ENCODE data around the gene VIPR2. TPM values are rescaled to one million over a fixed set of nuclear protein-coding genes. Genes with fewer than 3 reads are reported as not detected.

Gene VIPR2
- total RNA-seq, 4 donors from 2014 or later: 1.8 to 3.7 (median 2.7) TPM

GRCh38 chr7:159061674-159062212 is 82.9 kb downstream of the VIPR2 start:
- in situ Hi-C loops (cut with MboI; ENCODE audit: low pct_ligation_motif_present in 1 of 4, low pct_unique_long_range_greater_than_20kb in 1 of 4, low sequenced_read_pairs in 3 of 4) (no loop called here), intact Hi-C loops (cut with DNase I; ENCODE audit: low total_unique reads) (no loop called here)
- DNase-seq: no peak
- Histone ChIP-seq H3K27me3 (no peaks in the 10 kb centered on the region), H3K9me3 (no peaks in the 10 kb centered on the region), H3K27ac (no peak overlapping the region), H3K36me3 (no peaks in the 10 kb centered on the region), H3K4me1 (no peaks in the 10 kb centered on the region), H3K4me3 (no peak overlapping the region)
- WGBS, 2 donors (ENCODE audit: low coverage in 1 of 2): 41 to 74% methylated on average over 11 to 44 of the region's 44 CpGs
- TF ChIP-seq CTCF (IDR thresholded peaks at IDR 0.05) (no peak), POLR2AphosphoS5 (IDR thresholded peaks at IDR 0.05) (no peak), POLR2A (IDR thresholded peaks at IDR 0.05) (no peak), EP300 (IDR thresholded peaks at IDR 0.05; ENCODE audit: low read depth) (no peak)

- 83 to 85% methylated on average over 4 of the region's 4 CpGs for WGBS, 2 donors (ENCODE audit: low coverage in 1 of 2)
- H3K27ac ChIP-seq: no peak overlapping the region
- in situ Hi-C loops (cut with MboI; ENCODE audit: low pct_ligation_motif_present in 1 of 4, low pct_unique_long_range_greater_than_20kb in 1 of 4, low sequenced_read_pairs in 3 of 4): no loop called here
- H3K27me3 ChIP-seq: no peaks in the 10 kb centered on the region
- DNase-seq: no peak
- no peaks in the 10 kb centered on the region for H3K4me1 ChIP-seq
- no peaks in the 10 kb centered on the region for H3K9me3 ChIP-seq
- intact Hi-C loops (cut with DNase I; ENCODE audit: low total_unique reads): no loop called here
- no peaks in the 10 kb centered on the region for H3K36me3 ChIP-seq
- TF ChIP-seq CTCF (IDR thresholded peaks at IDR 0.05) (no peak), POLR2A (IDR thresholded peaks at IDR 0.05) (no peak), POLR2AphosphoS5 (IDR thresholded peaks at IDR 0.05) (no peak), EP300 (IDR thresholded peaks at IDR 0.05; ENCODE audit: low read depth) (no peak)
- no peak overlapping the region for H3K4me3 ChIP-seq
These were observed 83.5 kb downstream of the VIPR2 start for GRCh38 chr7:159061209-159061608.

GRCh38 chr7:159060440-159060839 is 84.2 kb downstream of the VIPR2 start:
- TF ChIP-seq POLR2A (IDR thresholded peaks at IDR 0.05) (no peak), POLR2AphosphoS5 (IDR thresholded peaks at IDR 0.05) (no peak), CTCF (IDR thresholded peaks at IDR 0.05) (no peak), EP300 (IDR thresholded peaks at IDR 0.05; ENCODE audit: low read depth) (no peak)
- H3K9me3 ChIP-seq: no peaks in the 10 kb centered on the region
- intact Hi-C loops (cut with DNase I; ENCODE audit: low total_unique reads) (no loop called here), in situ Hi-C loops (cut with MboI; ENCODE audit: low pct_ligation_motif_present in 1 of 4, low pct_unique_long_range_greater_than_20kb in 1 of 4, low sequenced_read_pairs in 3 of 4) (no loop called here)
- DNase-seq: no peak
- WGBS, 2 donors (ENCODE audit: low coverage in 1 of 2): 84 to 90% methylated on average over 2 of the region's 2 CpGs
- no peaks in the 10 kb centered on the region for H3K36me3 ChIP-seq
- H3K4me1 ChIP-seq: no peaks in the 10 kb centered on the region
- H3K4me3 ChIP-seq: no peak overlapping the region
- H3K27ac ChIP-seq: no peak overlapping the region
- H3K27me3 ChIP-seq: no peaks in the 10 kb centered on the region

- TF ChIP-seq POLR2A (IDR thresholded peaks at IDR 0.05) (no peak), EP300 (IDR thresholded peaks at IDR 0.05; ENCODE audit: low read depth) (no peak), POLR2AphosphoS5 (IDR thresholded peaks at IDR 0.05) (no peak), CTCF (IDR thresholded peaks at IDR 0.05) (no peak)
- H3K36me3 ChIP-seq: no peaks in the 10 kb centered on the region
- H3K27me3 ChIP-seq: no peaks in the 10 kb centered on the region
- H3K9me3 ChIP-seq: no peaks in the 10 kb centered on the region
- in situ Hi-C loops (cut with MboI; ENCODE audit: low pct_ligation_motif_present in 1 of 4, low pct_unique_long_range_greater_than_20kb in 1 of 4, low sequenced_read_pairs in 3 of 4) (no loop called here), intact Hi-C loops (cut with DNase I; ENCODE audit: low total_unique reads) (no loop called here)
- DNase-seq: no peak
- no peak overlapping the region for H3K27ac ChIP-seq
- WGBS, 2 donors (ENCODE audit: low coverage in 1 of 2): 83 to 89% methylated on average over 3 of the region's 3 CpGs
- no peaks in the 10 kb centered on the region for H3K4me1 ChIP-seq
- no peak overlapping the region for H3K4me3 ChIP-seq
These were observed 85.0 kb downstream of the VIPR2 start for GRCh38 chr7:159059629-159060028.
